GM12878 (cell line): ENCODE data around the gene CHD9. TPM values are rescaled to one million over a fixed set of nuclear protein-coding genes. Genes with fewer than 3 reads are reported as not detected.

ENCODE experiments used
- ASH2L ChIP-seq: fragments of 300-600, 200-600 bp; sonication (generic); IDR thresholded peaks from 2 replicates; pipeline ENCODE4 v1.6.1; 2017; ENCODE audit warnings: low read depth, mild to moderate bottlenecking, borderline replicate concordance
- ATF3 ChIP-seq: IDR thresholded peaks from 2 replicates; pipeline ENCODE4 v1.6.1; 2011; ENCODE audit warnings: low read depth, mild to moderate bottlenecking, low read length, moderate library complexity, borderline replicate concordance; ENCODE audit errors: extremely low read depth
- BCL11A ChIP-seq: IDR thresholded peaks from 2 replicates; pipeline ENCODE4 v1.6.1; 2011; ENCODE audit warnings: low read depth, low read length
- EGR1 ChIP-seq, 2 experiments: IDR thresholded peaks; 1 replicate in 1 of 2; 2 replicates in 1 of 2; pipeline ENCODE4 v1.6.1; 2011 to 2012; ENCODE audit warnings: low read depth in 2 of 2, low read length in 2 of 2, borderline replicate concordance in 1 of 2, mild to moderate bottlenecking in 1 of 2, moderate library complexity in 1 of 2
- ESRRA ChIP-seq: IDR thresholded peaks from 2 replicates; pipeline ENCODE4 v1.6.1; 2012; ENCODE audit warnings: mild to moderate bottlenecking, low read length, improper control_type of control experiment
- FOXM1 ChIP-seq: IDR thresholded peaks from 2 replicates; pipeline ENCODE4 v1.6.1; 2012; ENCODE audit warnings: low read depth, mild to moderate bottlenecking, inconsistent platforms, low read length, moderate library complexity
- IKZF1 ChIP-seq: fragments of 450-650 bp; conservative IDR thresholded peaks from 2 replicates; pipeline ENCODE4 v1.6.1; 2017; ENCODE audit warnings: antibody characterized with exemption, mild to moderate bottlenecking
- KDM1A ChIP-seq: fragments of 200-600 bp; sonication (generic); IDR thresholded peaks from 2 replicates; pipeline ENCODE4 v1.6.1; 2016; ENCODE audit warnings: borderline replicate concordance
- LARP7 ChIP-seq: fragments of 450-650 bp; IDR thresholded peaks from 2 replicates; pipeline ENCODE4 v1.6.1; 2017; ENCODE audit warnings: mild to moderate bottlenecking
- MAX ChIP-seq: IDR thresholded peaks from 2 replicates; pipeline ENCODE4 v1.6.1; 2012; ENCODE audit warnings: low read depth, low read length, improper control_type of control experiment
- MEF2B ChIP-seq: fragments of 450-650 bp; IDR thresholded peaks from 2 replicates; pipeline ENCODE4 v1.6.1; 2018; ENCODE audit warnings: mild to moderate bottlenecking, moderate library complexity; ENCODE audit not compliant: partially characterized antibody, poor library complexity, severe bottlenecking
- MTA3 ChIP-seq: IDR thresholded peaks from 2 replicates; pipeline ENCODE4 v1.6.1; 2012; ENCODE audit warnings: low read length, inconsistent platforms, borderline replicate concordance
- MYB ChIP-seq: fragments of 150-350 bp; IDR thresholded peaks from 2 replicates; pipeline ENCODE4 v1.6.1; 2014; ENCODE audit warnings: mild to moderate bottlenecking, low read depth, low read length, borderline replicate concordance
- NFXL1 ChIP-seq: fragments of 450-650 bp; IDR thresholded peaks from 2 replicates; pipeline ENCODE4 v1.6.1; 2017; ENCODE audit warnings: antibody characterized with exemption, mild to moderate bottlenecking, borderline replicate concordance
- PAX8 ChIP-seq: fragments of 450-650 bp; IDR thresholded peaks from 2 replicates; pipeline ENCODE4 v1.6.1; 2017; ENCODE audit warnings: mild to moderate bottlenecking, moderate library complexity
- PML ChIP-seq: IDR thresholded peaks from 2 replicates; pipeline ENCODE4 v1.6.1; 2012; ENCODE audit warnings: low read length, inconsistent platforms
- RCOR1 ChIP-seq: conservative IDR thresholded peaks from 2 replicates; pipeline ENCODE4 v1.6.1; 2012; ENCODE audit warnings: low read depth, low read length, improper control_type of control experiment
- RUNX3 ChIP-seq: IDR thresholded peaks from 2 replicates; pipeline ENCODE4 v1.6.1; 2012; ENCODE audit warnings: low read length, inconsistent platforms
- SMC3 ChIP-seq: IDR thresholded peaks from 2 replicates; pipeline ENCODE4 v1.6.1; 2011; ENCODE audit warnings: low read length, improper control_type of control experiment, borderline replicate concordance
- SP1 ChIP-seq: IDR thresholded peaks from one replicate; pipeline ENCODE4 v1.6.1; 2011; ENCODE audit warnings: low read depth, low read length
- SREBF2 ChIP-seq: IDR thresholded peaks from 2 replicates; pipeline ENCODE4 v1.6.1; 2012; ENCODE audit warnings: mild to moderate bottlenecking, low read length
- SRF ChIP-seq, 2 experiments: IDR thresholded peaks; 2 replicates each; pipeline ENCODE4 v1.6.1; 2011; ENCODE audit warnings: low read depth in 2 of 2, low read length in 2 of 2, mild to moderate bottlenecking in 1 of 2, moderate library complexity in 1 of 2
- STAT1 ChIP-seq: fragments of 450-650 bp; conservative IDR thresholded peaks from 2 replicates; pipeline ENCODE4 v1.6.1; 2014; ENCODE audit warnings: antibody characterized with exemption, mild to moderate bottlenecking
- STAT3 ChIP-seq: IDR thresholded peaks from 2 replicates; pipeline ENCODE4 v1.6.1; 2011; ENCODE audit warnings: low read depth, low read length, improper control_type of control experiment
- ZBTB40 ChIP-seq: fragments of 450-650 bp; IDR thresholded peaks from 2 replicates; pipeline ENCODE4 v1.6.1; 2016; ENCODE audit warnings: mild to moderate bottlenecking, moderate library complexity, borderline replicate concordance
- ZNF24 ChIP-seq: fragments of 450-650 bp; IDR thresholded peaks from 2 replicates; pipeline ENCODE4 v1.6.1; 2017; ENCODE audit warnings: antibody characterized with exemption, mild to moderate bottlenecking
- ZZZ3 ChIP-seq: IDR thresholded peaks from 2 replicates; pipeline ENCODE4 v1.6.1; 2011; ENCODE audit warnings: low read depth; ENCODE audit not compliant: control insufficient read depth, insufficient read length
- polyA plus RNA-seq, 11 experiments: library from polyadenylated mRNA; depleted of rRNA in 4 of 11; unstranded in 6 of 11; stranded (reverse) in 5 of 11; fragments of >200 nt; fragmentation: Nextera tagmentation in 4 of 11; fragmentation: Illumina TruSeq in 1 of 11; extraction: Ambion mirVana in 4 of 11; extraction: Trizol in 1 of 11; gene quantifications; 1 replicate in 1 of 11; 2 replicates in 10 of 11; pipeline versions ENCODE4 v1.2.1 to v1.2.3, GENCODE V29; 2011 to 2016; ENCODE audit warnings: inconsistent platforms in 2 of 11, missing spikeins in 2 of 11, low read depth in 1 of 11
- total RNA-seq, 4 experiments: library from RNA; depleted of rRNA in 3 of 4; stranded (reverse); fragments of >200 nt in 3 of 4; fragmentation: Illumina TruSeq in 1 of 4; extraction: Trizol in 1 of 4; gene quantifications; 2 replicates each; pipeline versions ENCODE4 v1.2.1 to v1.2.3, GENCODE V29; 2013 to 2021

Gene CHD9
- total and polyA plus RNA-seq, 10 of the 15 experiments (the other 5 are each of a cell fraction or from before 2014, with no cell fraction given): 29.2 to 95.7 (median 54.3) TPM

GRCh38 chr16:53099318-53100130 is 44.7 kb downstream of the CHD9 start (continued):
- TF ChIP-seq KDM1A (no peak), STAT3 (no peak), SMC3 (no peak; the same call in 1 of the 2 replicates), PML (no peak; the same call in 1 of the 2 replicates), FOXM1 (no peak; the same call in 1 of the 2 replicates), MAX (peak; percentile 61), MEF2B (peak; percentile 37), BCL11A (peak; percentile 95), RCOR1 (no peak), MTA3 (no peak), SREBF2 (no peak), ZZZ3 (no peak), ESRRA (peak; percentile 55; the same call in 1 of the 2 replicates), SP1 (peak; percentile 10), ASH2L (no peak; the same call in 1 of the 2 replicates), ATF3 (no peak), NFXL1 (no peak), ZBTB40 (no peak), RUNX3 (peak; percentile 44; the same call in 1 of the 2 replicates), PAX8 (no peak), ZNF24 (no peak), STAT1 (no peak), IKZF1 (peak; percentile 92), EGR1 (IDR thresholded peaks at IDR 0.05; ENCODE audit: borderline replicate concordance in 1 of 2, low read depth in 2 of 2, low read length in 2 of 2) (peak in 1 of 2 experiments; percentile 53; a peak in 1 of 3 replicates), SRF (IDR thresholded peaks at IDR 0.05; ENCODE audit: low read depth in 2 of 2, low read length in 2 of 2) (0 out of 4 replicates have a peak, but pooled peaks of 1 of the 2 experiments have one; percentile 40), MYB (peak; percentile 18; the same call in 1 of the 2 replicates), LARP7 (no peak; the same call in 1 of the 2 replicates)
